Measurements from ENCODE around the gene RPIA.

The RPIA gene

GRCh38 chr2:88686320-88686719 is 5.2 kb upstream of the RPIA start:
- no peak for FAIRE-seq

GRCh38 chr2:88687384-88687783 is 4.1 kb upstream of the RPIA start:
- FAIRE-seq = no peak

GRCh38 chr2:88690591-88691338 is 708 bp upstream of the RPIA start:
- FAIRE-seq = no peak

- FAIRE-seq = no peak
These were observed 714 bp downstream of the RPIA start for GRCh38 chr2:88692187-88692586.

- no peak for FAIRE-seq
These were observed 2.5 kb downstream of the RPIA start for GRCh38 chr2:88693911-88694414.

- FAIRE-seq = no peak
These were observed 5.1 kb downstream of the RPIA start for GRCh38 chr2:88696611-88697010.

GRCh38 chr2:88697370-88698026 is 6.0 kb downstream of the RPIA start:
- FAIRE-seq = no peak

- no peak for FAIRE-seq
These were observed 6.5 kb downstream of the RPIA start for GRCh38 chr2:88698027-88698413.

- no peak for FAIRE-seq
These were observed 7.2 kb downstream of the RPIA start for GRCh38 chr2:88698498-88699233.

- FAIRE-seq = no peak
These were observed 15.5 kb downstream of the RPIA start for GRCh38 chr2:88707003-88707402.

GRCh38 chr2:88709181-88709631 is 17.7 kb downstream of the RPIA start:
- FAIRE-seq = no peak

GRCh38 chr2:88711289-88711688 is 19.8 kb downstream of the RPIA start:
- FAIRE-seq = no peak

- no peak for FAIRE-seq
These were observed 20.4 kb downstream of the RPIA start for GRCh38 chr2:88711897-88712296.

GRCh38 chr2:88713408-88713807 is 21.9 kb downstream of the RPIA start:
- no peak for FAIRE-seq

- FAIRE-seq = no peak
These were observed 23.2 kb downstream of the RPIA start for GRCh38 chr2:88714667-88715066.

GRCh38 chr2:88720399-88720798 is 28.9 kb downstream of the RPIA start:
- peak; percentile 68 for FAIRE-seq

- FAIRE-seq = peak; percentile 85
These were observed 29.8 kb downstream of the RPIA start for GRCh38 chr2:88721268-88721667.

- FAIRE-seq = no peak
These were observed 33.3 kb downstream of the RPIA start for GRCh38 chr2:88724643-88725332.

GRCh38 chr2:88729061-88729745 is 37.7 kb downstream of the RPIA start:
- no peak for FAIRE-seq

GRCh38 chr2:88733155-88733902 is 41.9 kb downstream of the RPIA start:
- FAIRE-seq = no peak

- FAIRE-seq = no peak
These were observed 43.7 kb downstream of the RPIA start for GRCh38 chr2:88735133-88735532.

- no peak for FAIRE-seq
These were observed 44.4 kb downstream of the RPIA start for GRCh38 chr2:88735853-88736252.
